Transverse colon (tissue), 4 donors: Measurements from ENCODE around the gene PDCD1.
"Not testable (repeated sequence)": the region's sequence is repeated elsewhere in the genome, so short reads cannot be mapped to it uniquely, and the experiment has no call there.

Experiments used
- CTCF ChIP-seq, 5 experiments: fragments of 200-600 bp in 3 of 5; fragments of 450-650 bp in 2 of 5; sonication (generic) in 3 of 5; IDR thresholded peaks; 1 replicate in 2 of 5; 2 replicates in 3 of 5; pipeline ENCODE4 v1.5.1; 2016 to 2017; ENCODE audit warnings: antibody characterized with exemption in 5 of 5, inconsistent platforms in 3 of 5, mild to moderate bottlenecking in 2 of 5, moderate library complexity in 1 of 5
- EP300 ChIP-seq: sonication (generic); formaldehyde crosslinking; IDR thresholded peaks from one replicate; pipeline ENCODE4 v1.6.1; 2017; ENCODE audit warnings: antibody characterized with exemption, low read depth
- POLR2A ChIP-seq: fragments of 450-650 bp; IDR thresholded peaks from one replicate; pipeline ENCODE4 v1.6.1; 2016; ENCODE audit warnings: antibody characterized with exemption, mild to moderate bottlenecking, moderate library complexity
- POLR2AphosphoS5 ChIP-seq, 3 donors: sonication (generic); formaldehyde crosslinking; IDR thresholded peaks; one replicate each; pipeline ENCODE4 v1.6.1; 2016; ENCODE audit warnings: antibody characterized with exemption in 3 of 3

GRCh38 chr2:241823531-241824437 is 34.9 kb downstream of the PDCD1 start:
- not testable (repeated sequence) for TF ChIP-seq CTCF (IDR thresholded peaks at IDR 0.05); POLR2A; POLR2AphosphoS5 (IDR thresholded peaks at IDR 0.05); EP300
